GM12873 (cell line): ENCODE data around the gene DDR2.

Experiments used
- TF ChIP-seq, protein P1 (sequence below): IDR thresholded peaks from 2 replicates; pipeline ENCODE4 v1.5.1; 2012; ENCODE audit warnings: low read depth, mild to moderate bottlenecking, moderate library complexity, low read length, control low read depth; ENCODE audit not compliant: insufficient read depth; ENCODE audit errors: missing control alignments

The DDR2 gene

DNA sequence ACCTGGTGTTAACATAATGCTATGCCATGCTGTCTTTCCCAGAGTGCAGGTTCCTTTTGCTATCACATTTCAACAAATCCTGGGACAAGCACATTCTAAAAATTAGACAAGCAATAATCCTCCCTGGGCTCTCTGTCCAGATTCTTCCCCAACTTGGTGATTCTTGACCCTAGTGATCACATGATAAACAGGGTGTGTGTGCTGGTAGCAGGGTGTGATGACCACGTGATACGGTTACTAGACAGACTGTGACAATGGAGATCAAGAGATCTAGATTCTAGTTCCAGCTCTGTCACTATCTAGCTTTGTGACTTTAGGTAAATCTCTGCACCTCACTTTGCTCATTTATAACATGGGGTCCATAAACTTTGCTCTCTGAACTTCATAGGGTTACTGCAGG, 96.3 kb downstream of the DDR2 start:
- TF ChIP-seq, protein P1, sequence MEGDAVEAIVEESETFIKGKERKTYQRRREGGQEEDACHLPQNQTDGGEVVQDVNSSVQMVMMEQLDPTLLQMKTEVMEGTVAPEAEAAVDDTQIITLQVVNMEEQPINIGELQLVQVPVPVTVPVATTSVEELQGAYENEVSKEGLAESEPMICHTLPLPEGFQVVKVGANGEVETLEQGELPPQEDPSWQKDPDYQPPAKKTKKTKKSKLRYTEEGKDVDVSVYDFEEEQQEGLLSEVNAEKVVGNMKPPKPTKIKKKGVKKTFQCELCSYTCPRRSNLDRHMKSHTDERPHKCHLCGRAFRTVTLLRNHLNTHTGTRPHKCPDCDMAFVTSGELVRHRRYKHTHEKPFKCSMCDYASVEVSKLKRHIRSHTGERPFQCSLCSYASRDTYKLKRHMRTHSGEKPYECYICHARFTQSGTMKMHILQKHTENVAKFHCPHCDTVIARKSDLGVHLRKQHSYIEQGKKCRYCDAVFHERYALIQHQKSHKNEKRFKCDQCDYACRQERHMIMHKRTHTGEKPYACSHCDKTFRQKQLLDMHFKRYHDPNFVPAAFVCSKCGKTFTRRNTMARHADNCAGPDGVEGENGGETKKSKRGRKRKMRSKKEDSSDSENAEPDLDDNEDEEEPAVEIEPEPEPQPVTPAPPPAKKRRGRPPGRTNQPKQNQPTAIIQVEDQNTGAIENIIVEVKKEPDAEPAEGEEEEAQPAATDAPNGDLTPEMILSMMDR = no peak

DNA sequence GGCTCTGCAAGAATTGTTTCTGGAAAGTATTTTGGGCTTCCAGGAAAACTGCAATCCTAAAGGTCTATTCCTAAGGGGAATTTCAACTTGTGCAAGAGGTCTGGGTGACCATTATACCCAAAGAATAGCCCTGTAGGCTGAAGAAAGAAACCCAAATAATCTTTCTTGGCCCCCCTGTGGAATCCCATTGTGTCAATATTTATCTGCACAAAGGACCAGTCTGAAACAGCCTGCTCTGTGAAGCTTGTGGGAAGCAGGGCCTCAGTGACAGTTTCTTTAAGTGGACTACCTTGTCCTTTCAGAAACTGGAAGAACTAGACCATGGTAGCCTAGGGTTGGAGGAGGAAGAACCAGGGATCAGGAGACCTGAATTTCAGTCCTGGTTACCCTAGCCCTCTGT, 99.8 kb downstream of the DDR2 start:
- TF ChIP-seq, protein P1 = no peak

DNA sequence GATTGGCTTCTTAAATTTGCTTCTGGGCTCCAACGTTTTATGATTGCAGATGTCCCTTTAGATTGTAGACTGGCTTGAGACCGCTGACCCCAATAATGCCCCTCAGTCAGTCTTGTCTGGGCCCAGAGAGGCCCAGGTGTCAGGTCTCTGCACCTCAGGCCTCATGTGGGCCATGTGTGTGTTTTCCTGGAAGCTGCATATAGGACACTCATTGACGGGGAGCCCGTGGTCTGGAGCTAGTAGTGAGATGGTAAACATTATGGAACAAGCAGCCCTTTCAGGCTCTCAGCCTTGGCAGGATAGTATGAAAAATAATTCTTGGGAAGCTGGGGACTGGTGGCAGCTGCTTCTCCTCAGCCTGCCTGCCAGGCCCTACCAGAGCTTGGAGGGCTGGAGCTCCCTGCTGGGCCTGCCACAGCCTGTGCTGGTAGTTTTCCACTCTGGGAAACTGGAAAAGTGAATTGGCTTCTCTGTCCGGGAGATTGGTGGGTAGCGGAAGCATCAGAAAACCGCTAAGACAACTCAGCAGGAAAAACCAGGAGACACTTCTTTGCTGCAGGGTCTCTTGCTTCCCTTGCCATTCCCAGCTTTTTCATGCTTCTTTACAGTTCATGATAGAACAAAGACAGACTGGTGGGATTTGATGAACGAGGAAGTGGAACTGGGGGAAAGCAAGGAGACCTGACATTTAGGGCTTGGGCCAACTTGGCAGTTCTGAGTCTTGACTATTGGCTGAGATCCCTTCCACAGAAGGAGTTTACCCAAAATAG, 100.5 kb downstream of the DDR2 start:
- TF ChIP-seq, protein P1 = no peak

DNA sequence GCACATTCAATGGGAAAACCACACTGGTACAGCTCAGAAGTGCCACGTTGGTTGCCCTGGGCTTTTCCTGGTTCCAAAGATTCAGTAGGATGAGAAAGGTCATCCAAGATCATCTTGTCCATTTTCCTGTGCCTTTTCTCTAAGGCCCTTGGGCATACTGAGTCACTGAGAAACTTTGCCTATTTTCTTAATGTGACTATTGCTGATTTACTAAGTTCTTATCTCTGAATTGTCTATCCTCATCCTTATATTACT, 101.0 kb downstream of the DDR2 start:
- TF ChIP-seq, protein P1 = no peak

DNA sequence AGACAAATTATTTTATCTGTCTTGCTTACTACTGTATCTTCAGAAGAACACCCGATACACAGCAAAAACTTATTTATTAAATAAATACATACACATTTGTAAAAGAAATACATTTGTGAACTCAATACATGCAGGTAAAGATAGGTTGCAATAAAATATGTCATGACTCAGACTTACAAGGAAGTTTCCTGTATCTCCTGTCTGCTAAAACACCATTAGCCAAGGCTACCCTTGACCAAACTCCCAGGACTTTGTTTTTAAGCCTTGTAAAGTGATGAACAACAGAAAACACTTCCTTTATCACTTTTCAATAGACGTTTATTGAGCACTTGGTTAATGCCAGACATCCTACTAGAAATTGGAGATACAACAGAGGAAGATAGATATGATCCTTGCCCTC, 101.8 kb downstream of the DDR2 start:
- TF ChIP-seq, protein P1 = no peak

DNA sequence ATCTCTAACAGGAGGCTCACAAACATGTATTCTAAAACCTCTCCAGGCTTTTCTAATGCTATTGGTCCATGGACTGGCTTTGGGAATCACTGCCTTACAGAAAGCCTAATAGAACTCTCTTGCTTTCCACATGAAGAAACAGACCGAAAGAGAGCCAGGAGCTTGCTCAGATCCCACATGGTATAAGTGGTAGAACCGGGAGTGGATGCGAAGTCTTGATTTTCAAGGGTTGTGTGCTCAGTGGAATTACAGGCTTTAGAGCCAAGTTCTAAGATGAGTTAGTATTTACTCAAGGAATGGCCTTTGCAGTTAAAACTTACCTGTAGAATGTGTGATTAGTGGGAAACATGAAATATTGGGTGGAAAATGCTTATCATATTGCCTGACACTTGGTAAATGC, 103.9 kb downstream of the DDR2 start:
- TF ChIP-seq, protein P1 = no peak

DNA sequence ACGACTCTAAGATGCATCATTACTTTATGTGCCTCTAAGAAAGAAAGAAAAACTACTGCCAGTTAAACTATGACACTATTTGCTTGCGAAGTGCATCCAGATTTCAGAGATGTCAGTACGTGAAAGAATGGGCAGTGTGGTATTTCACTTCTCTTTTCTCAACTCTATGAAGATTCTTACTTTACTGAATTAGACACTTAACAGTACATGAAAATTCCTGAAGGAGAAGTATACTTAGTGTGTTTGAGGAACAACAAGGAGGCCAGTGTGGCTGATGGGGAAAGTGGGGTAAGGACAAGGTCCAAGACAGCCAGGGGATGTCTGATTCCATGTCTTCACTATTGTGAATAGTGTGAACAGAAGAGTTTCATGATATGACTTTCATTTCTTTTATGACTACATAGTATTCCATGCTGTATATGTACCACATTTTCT, 104.4 kb downstream of the DDR2 start:
- TF ChIP-seq, protein P1 = no peak
